Measurements from ENCODE around the gene LEPR. TPM values are rescaled to one million over a fixed set of nuclear protein-coding genes. Genes with fewer than 3 reads are reported as not detected.

LEPR gene
- total RNA-seq, 1 donor from 2014 or later: 12.4 TPM

DNA sequence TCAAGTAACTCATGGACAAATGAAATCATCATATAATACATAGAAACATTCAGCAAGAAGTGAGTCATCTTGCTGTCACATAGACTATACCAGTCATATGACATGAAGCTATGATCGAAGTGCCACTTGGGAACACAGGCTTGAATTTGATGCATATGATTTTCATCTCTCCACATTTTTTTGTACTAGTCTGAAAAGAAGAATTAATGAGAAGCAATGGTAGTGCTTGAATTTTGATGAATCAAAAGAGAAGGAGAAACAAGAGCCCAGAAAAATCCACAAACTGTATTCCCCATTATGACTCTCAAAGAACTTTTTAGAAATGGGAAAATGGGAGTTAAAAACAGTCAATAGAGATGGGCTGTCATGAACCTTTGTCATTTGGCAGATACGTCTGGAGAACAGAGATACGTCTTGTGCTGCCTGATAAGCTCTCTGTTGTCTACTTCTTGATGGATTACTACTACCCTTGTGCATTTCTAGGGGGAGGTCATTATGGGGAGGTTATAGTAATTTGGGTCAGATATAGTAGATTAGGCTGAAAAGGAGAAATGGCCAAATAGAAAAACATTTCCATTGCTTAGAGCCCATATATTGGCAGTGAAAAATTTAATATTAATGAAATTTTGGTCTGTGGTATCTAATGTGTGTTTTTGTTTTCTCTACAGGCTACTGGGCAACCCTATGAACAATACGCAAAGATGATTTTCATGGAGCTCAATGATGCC lies 8.0 kb upstream of the LEPR start:
- TF ChIP-seq, protein P1, sequence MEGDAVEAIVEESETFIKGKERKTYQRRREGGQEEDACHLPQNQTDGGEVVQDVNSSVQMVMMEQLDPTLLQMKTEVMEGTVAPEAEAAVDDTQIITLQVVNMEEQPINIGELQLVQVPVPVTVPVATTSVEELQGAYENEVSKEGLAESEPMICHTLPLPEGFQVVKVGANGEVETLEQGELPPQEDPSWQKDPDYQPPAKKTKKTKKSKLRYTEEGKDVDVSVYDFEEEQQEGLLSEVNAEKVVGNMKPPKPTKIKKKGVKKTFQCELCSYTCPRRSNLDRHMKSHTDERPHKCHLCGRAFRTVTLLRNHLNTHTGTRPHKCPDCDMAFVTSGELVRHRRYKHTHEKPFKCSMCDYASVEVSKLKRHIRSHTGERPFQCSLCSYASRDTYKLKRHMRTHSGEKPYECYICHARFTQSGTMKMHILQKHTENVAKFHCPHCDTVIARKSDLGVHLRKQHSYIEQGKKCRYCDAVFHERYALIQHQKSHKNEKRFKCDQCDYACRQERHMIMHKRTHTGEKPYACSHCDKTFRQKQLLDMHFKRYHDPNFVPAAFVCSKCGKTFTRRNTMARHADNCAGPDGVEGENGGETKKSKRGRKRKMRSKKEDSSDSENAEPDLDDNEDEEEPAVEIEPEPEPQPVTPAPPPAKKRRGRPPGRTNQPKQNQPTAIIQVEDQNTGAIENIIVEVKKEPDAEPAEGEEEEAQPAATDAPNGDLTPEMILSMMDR (conservative IDR thresholded peaks at IDR 0.05; ENCODE audit: low read depth, low read length): no peak

DNA sequence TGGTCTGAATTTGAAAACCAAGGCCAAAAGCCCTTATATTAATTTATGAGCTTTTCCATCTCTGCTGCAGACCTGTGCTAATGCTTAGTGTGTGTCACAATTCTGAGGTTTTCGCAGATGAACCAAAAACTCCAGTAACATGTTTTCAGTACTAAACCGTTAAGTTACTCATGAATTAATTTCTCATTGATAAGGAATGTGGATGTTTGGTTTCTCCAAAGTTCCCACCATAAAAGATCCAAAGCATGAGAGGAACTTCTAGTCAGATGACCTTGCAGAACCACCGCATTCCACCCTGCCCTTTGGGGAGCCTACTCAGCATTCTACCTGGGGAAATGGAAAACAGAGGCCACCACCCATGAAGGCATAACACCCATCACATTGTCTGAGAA lies 7.5 kb upstream of the LEPR start:
- TF ChIP-seq, protein P1 (conservative IDR thresholded peaks at IDR 0.05; ENCODE audit: low read depth, low read length): no peak
- DNase-seq (ENCODE audit: low read depth): peak; percentile 95
- no peak overlapping the region for H3K4me3 ChIP-seq (ENCODE audit: low read depth, low read length)

More for the DNA sequence above, 8.0 kb upstream of the LEPR start:
- DNase-seq (ENCODE audit: low read depth): no peak
- no peak overlapping the region for H3K4me3 ChIP-seq (ENCODE audit: low read depth, low read length)

DNA sequence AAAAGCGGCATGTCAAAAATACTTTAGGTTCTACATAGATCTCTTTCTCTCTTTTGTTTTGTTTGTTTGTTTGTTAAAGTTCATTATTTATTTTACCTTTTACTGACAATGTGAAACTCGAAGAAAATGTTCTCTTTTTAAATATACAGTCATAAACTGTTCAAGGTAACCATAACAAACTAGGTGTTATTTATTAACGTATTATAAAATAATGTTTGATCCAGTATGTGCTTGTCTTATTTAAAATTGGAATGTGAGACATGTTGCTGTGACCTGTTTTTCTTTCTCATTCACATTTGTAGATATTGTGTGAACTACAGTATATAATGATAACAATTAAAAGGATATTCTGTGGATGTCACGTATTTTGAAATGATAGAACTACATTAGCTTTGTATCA lies 5.9 kb upstream of the LEPR start:
- no peak overlapping the region for H3K4me3 ChIP-seq (ENCODE audit: low read depth, low read length)
- DNase-seq (ENCODE audit: low read depth): no peak
- TF ChIP-seq, protein P1 (conservative IDR thresholded peaks at IDR 0.05; ENCODE audit: low read depth, low read length): no peak

DNA sequence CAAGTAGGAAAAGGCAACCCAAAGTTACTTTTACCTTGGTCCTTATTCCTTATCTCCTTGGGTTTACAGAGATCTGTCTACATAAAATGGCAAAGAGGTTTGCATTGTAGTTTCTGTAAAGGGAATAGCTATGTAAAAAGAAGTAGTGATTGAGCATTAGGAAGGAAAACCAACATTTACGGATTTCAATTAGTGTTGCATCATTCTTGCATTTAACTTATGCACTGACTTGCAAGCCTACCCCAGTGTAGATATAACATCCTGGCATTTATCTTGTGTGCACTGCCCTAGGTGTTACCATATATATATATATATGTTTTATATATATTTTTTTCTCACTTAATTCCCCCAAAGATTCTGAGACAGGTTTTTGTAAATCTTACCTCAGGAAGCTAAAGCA lies 3.7 kb upstream of the LEPR start:
- TF ChIP-seq, protein P1 (conservative IDR thresholded peaks at IDR 0.05; ENCODE audit: low read depth, low read length): no peak
- H3K4me3 ChIP-seq (ENCODE audit: low read depth, low read length): no peak overlapping the region
- DNase-seq (ENCODE audit: low read depth): no peak

DNA sequence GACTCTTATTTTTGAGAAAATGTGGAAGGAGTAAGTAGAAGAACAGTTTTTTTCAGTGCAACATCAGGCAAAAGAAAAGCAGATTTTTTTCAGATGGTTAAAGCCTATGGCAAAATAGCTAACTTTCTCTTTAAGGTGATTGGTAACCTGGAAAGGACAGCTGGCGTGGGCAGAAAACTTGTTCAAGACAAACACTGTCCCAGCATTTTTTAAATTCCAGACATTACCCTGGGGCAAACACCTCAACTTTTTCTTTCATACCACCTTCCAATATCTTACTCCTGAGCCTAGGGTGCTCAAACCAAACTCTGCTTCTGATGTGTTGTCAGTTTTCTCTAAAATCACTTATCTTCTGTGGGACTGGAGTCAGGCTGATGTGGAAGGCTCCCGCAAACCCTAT lies 2.7 kb upstream of the LEPR start:
- no peak for DNase-seq (ENCODE audit: low read depth)
- peak overlapping the region; percentile 4 for H3K4me3 ChIP-seq (ENCODE audit: low read depth, low read length)
- TF ChIP-seq, protein P1 (conservative IDR thresholded peaks at IDR 0.05; ENCODE audit: low read depth, low read length): no peak

DNA sequence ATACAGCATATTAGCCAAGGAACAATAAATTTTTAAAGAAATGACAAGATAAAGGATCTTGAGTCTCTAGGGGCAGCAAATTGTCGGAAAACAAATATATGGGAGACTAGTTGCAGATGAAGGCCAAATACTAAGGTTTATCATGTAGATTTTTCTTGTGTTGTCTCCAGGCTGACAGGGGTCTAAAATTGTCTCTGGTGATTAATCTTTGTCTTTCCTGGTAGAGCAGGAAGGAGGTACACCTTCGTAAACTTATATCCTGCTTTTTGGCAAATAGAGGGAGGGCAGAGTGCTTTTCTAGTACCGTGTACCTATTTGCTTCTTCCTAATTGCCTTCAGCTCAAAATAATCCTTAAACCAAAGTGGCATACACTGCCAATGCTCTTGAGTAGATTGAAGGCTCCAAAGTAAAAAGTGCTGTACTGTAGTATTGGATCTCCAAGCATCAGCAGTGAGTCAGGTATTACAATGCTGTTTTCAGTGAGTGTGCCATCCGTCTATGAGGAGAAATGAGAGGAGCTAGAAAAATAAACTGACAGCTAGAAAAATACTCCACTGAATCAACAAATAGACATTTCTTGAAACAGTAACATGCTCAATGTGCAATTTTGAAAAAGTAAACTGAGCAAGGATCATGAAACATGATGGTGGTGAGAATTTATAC lies 1.8 kb upstream of the LEPR start:
- TF ChIP-seq, protein P1 (conservative IDR thresholded peaks at IDR 0.05; ENCODE audit: low read depth, low read length): no peak
- no peak for DNase-seq (ENCODE audit: low read depth)
- no peak overlapping the region for H3K4me3 ChIP-seq (ENCODE audit: low read depth, low read length)

All from epithelial cell of proximal tubule (primary cell).